ENCODE data around the gene GHRH. TPM values are rescaled to one million over a fixed set of nuclear protein-coding genes. Genes with fewer than 3 reads are reported as not detected.

Gene GHRH
- total RNA-seq, 1 experiment from 2014 or later, result not detected

- TF ChIP-seq, protein P1, sequence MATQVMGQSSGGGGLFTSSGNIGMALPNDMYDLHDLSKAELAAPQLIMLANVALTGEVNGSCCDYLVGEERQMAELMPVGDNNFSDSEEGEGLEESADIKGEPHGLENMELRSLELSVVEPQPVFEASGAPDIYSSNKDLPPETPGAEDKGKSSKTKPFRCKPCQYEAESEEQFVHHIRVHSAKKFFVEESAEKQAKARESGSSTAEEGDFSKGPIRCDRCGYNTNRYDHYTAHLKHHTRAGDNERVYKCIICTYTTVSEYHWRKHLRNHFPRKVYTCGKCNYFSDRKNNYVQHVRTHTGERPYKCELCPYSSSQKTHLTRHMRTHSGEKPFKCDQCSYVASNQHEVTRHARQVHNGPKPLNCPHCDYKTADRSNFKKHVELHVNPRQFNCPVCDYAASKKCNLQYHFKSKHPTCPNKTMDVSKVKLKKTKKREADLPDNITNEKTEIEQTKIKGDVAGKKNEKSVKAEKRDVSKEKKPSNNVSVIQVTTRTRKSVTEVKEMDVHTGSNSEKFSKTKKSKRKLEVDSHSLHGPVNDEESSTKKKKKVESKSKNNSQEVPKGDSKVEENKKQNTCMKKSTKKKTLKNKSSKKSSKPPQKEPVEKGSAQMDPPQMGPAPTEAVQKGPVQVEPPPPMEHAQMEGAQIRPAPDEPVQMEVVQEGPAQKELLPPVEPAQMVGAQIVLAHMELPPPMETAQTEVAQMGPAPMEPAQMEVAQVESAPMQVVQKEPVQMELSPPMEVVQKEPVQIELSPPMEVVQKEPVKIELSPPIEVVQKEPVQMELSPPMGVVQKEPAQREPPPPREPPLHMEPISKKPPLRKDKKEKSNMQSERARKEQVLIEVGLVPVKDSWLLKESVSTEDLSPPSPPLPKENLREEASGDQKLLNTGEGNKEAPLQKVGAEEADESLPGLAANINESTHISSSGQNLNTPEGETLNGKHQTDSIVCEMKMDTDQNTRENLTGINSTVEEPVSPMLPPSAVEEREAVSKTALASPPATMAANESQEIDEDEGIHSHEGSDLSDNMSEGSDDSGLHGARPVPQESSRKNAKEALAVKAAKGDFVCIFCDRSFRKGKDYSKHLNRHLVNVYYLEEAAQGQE (IDR thresholded peaks at IDR 0.05; ENCODE audit: low read depth), result no peak
- no peak for TF ChIP-seq CTCF (IDR thresholded peaks at IDR 0.05 in 2 of 3, conservative IDR thresholded peaks at IDR 0.05 in 1 of 3; ENCODE audit: borderline replicate concordance in 1 of 3, insufficient read depth in 1 of 3, low read depth in 2 of 3, low read length in 2 of 3)
- TF ChIP-seq POLR2AphosphoS5 (IDR thresholded peaks at IDR 0.05; ENCODE audit: low read depth, low read length), result no peak
- no peak for TF ChIP-seq ZBTB33 (IDR thresholded peaks at IDR 0.05; ENCODE audit: extremely low read depth, insufficient replicate concordance, low read length)
- TF ChIP-seq ZFX (IDR thresholded peaks at IDR 0.05), result no peak
- no peak for TF ChIP-seq ELF1 (IDR thresholded peaks at IDR 0.05; ENCODE audit: borderline replicate concordance, low read depth)
Measured at GRCh38 chr20:37271421-37271768, 9.8 kb upstream of the GHRH start (continued).

Measured in HCT116 (cell line).